Retinal pigment epithelial cell (primary cell): ENCODE data around the gene ALOX12.
"Not testable (repeated sequence)": the region's sequence is repeated elsewhere in the genome, so short reads cannot be mapped to it uniquely, and the experiment has no call there.

ENCODE experiments used
- DNase-seq: peaks from one replicate; pipeline ENCODE4 v3.0.0-alpha.2; 2010; ENCODE audit warnings: low read depth
- H3K4me3 ChIP-seq: 2 replicates; pipeline ENCODE4 v1.5.1; 2011; ENCODE audit warnings: mild to moderate bottlenecking, low read length, control low read depth, moderate library complexity
- TF ChIP-seq, protein P1 (sequence below): conservative IDR thresholded peaks from 2 replicates; pipeline ENCODE4 v1.5.1; 2011; ENCODE audit warnings: low read depth, low read length, control low read depth, inconsistent platforms

Gene ALOX12

DNA sequence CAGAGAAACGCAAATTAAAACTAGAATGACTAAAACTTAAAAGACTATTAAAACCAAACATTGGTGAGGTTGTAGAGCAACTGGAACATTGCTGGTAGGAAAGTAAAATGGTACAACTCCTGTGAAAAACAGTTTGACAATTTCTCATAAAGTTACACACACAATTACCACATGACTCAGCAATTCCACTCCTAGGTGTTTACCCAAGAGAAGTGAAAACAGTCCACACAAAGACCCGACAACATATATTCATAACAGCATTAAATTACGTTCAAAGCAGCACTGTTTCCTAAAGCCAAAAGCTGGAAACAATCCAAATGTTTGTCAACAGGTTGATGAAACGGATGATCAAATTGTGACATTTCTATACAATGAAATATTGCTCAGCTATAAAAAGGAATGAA, 26.5 kb upstream of the ALOX12 start:
- TF ChIP-seq, protein P1, sequence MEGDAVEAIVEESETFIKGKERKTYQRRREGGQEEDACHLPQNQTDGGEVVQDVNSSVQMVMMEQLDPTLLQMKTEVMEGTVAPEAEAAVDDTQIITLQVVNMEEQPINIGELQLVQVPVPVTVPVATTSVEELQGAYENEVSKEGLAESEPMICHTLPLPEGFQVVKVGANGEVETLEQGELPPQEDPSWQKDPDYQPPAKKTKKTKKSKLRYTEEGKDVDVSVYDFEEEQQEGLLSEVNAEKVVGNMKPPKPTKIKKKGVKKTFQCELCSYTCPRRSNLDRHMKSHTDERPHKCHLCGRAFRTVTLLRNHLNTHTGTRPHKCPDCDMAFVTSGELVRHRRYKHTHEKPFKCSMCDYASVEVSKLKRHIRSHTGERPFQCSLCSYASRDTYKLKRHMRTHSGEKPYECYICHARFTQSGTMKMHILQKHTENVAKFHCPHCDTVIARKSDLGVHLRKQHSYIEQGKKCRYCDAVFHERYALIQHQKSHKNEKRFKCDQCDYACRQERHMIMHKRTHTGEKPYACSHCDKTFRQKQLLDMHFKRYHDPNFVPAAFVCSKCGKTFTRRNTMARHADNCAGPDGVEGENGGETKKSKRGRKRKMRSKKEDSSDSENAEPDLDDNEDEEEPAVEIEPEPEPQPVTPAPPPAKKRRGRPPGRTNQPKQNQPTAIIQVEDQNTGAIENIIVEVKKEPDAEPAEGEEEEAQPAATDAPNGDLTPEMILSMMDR: no peak
- DNase-seq: no peak
- H3K4me3 ChIP-seq: no peak overlapping the region

DNA sequence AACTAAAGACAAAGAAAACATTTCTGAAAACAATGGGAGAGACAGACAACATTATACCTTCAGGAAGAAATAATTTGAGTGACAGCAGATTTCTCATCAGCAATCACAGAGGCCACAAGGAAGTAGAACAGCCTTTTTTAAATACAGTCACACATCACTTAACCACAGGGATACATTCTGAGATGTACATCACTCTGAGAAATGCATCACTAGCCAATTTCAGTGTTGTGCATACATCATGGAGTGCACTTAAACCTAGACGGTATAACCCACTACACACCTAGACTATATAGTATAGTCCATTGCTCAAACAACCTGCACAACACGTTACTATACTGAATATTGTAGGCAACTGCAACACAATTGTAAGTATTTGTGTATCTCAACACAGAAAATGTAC, 24.9 kb upstream of the ALOX12 start:
- TF ChIP-seq, protein P1: no peak
- H3K4me3 ChIP-seq: no peak overlapping the region
- DNase-seq: no peak

DNA sequence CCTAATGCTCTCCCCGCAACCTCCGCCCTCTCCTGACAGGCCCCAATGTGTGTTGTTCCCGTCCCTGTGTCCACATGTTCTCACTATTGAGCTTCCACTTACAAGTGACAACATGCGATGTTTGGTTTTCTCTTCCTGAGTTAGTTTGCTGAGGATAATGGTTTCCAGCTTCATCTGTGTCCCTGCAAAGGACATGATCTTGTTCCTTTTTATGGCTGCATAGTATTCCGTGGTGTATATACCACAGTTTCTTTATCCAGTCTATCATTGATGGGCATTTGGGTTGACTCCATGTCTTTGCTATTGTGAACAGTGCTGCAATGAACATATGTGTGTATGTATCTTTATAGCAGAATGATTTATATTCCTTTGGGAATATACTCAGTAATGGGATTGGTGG, 16.4 kb upstream of the ALOX12 start:
- H3K4me3 ChIP-seq, DNase-seq: not testable (repeated sequence)

DNA sequence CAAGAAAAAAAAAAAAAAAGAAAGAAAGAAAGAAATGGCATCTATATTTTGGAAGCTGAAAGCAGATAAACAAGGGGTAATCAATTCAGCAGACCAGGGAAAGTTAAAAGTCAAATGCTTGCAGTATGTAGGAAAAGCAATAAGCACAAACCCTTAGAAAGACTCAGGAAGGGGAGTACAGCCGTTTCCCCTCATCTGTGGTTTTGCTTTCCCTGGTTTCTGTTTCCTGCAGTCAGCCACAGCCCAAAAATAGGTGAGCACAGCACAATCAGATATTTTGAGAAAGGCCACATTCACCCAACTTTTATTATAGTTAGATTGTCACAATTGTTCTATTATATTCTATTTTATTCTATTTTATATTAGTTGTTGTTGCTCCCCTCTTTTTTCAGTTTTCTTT, 14.4 kb upstream of the ALOX12 start:
- H3K4me3 ChIP-seq: no peak overlapping the region
- TF ChIP-seq, protein P1: no peak
- DNase-seq: no peak

DNA sequence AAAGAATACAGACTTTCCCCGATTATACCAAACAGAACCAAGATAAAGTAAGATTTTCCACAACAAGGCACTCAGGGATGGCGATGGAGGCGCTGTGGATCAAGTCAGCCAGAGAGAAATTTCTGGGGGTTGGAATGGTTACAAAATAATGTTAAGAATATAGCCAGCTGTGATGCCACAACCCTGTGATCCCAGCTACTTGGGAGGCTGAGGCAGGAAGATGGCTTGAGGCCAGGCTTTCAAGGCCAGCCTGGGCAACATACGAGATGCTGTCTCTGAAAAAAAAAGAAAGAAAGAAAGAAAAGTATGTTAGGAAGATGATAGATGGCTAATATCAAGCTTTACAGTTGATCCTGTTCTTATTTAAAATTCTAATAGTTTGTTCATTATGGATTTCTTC, 10.6 kb upstream of the ALOX12 start:
- DNase-seq: no peak
- H3K4me3 ChIP-seq: no peak overlapping the region
- TF ChIP-seq, protein P1: no peak

DNA sequence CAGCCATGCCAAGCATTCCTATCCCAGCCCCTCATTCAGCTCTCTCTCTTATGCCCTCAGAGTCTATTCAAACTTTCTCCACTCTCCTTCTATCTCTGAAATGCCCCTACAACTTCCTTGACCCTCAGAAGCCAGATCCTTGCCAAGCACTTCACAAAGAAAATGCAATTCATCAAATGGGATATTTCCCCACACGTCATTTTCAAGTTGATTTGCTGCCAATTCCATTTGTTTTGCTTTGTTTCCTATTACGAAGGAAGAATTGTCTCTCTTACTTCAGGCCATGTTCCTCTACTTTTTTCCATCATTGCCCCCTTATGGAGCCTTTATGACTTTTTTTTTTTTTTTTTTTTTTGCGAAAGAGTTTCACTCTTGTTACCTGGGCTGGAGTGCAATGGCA, 9.2 kb upstream of the ALOX12 start:
- H3K4me3 ChIP-seq: no peak overlapping the region
- no peak for DNase-seq
- TF ChIP-seq, protein P1: no peak

DNA sequence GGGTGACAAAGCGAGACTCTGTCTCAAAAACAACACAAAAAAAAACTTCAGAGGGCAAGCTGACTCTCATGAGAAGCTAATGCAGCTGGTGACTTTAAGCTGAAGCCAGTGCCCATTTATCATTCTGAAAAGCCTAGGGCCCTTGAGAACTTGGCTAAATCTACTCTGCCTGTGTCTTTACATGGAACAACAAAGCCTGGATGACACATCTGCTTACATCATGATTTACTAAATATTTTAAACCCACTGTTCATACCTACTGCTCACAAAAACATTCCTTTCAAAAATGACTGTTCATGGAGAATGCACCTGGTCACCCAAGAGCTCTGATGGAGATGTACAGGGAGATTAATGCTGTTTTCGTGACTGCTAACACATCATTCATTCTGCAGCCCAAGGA, 6.1 kb upstream of the ALOX12 start:
- TF ChIP-seq, protein P1: no peak
- no peak for DNase-seq
- no peak overlapping the region for H3K4me3 ChIP-seq

DNA sequence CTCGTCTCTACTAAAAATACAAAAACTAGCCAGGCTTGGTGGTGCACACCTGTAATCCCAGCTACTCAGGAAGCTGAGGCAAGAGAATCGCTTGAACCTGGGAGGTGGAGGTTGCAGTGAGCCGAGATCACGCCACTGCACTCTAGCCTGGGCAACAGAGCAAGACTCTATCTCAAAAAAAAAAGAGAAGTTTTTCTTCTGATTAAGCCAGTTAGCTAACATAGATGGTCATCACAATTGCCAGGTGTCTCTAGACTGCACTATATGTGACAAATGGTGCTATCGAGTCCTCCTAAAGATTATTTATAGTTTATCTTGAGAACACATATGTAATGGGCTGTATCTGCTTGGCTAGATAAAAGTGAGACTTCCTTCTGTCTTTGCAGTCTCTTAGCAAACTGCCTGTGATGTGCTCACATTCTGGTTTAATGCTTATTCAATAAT, 2.2 kb upstream of the ALOX12 start:
- DNase-seq: not testable (repeated sequence)

More for the DNA sequence above, 2.2 kb upstream of the ALOX12 start:
- H3K4me3 ChIP-seq: not testable (repeated sequence)
